T-cell (primary cell): ENCODE results near the gene GSE1. TPM values are rescaled to one million over a fixed set of nuclear protein-coding genes. Genes with fewer than 3 reads are reported as not detected.

Experiments
- ATAC-seq, 4 experiments: fragments of 200-7000 bp in 3 of 4; fragments of 150-1000 bp in 1 of 4; cut with Tn5 transposase; replicated peaks in 1 of 4; 1 replicate in 3 of 4; 2 replicates in 1 of 4; pipeline ENCODE4 v1.10.0; 2021; ENCODE audit warnings: moderate library complexity in 3 of 4, mild to moderate bottlenecking in 2 of 4, moderate number of reproducible peaks in 1 of 4
- CTCF ChIA-PET, 2 donors: fragments of 300-600 bp; sonication (Branson Sonifier 250); formaldehyde crosslinking; loops; one replicate each; lab custom pipeline; 2022; ENCODE audit warnings: antibody characterized with exemption in 2 of 2; lab: Charles Lee
- POLR2A ChIA-PET, 2 donors: fragments of 300-600 bp; sonication (Branson Sonifier 250); formaldehyde crosslinking; loops; one replicate each; lab custom pipeline; 2022; ENCODE audit warnings: antibody characterized with exemption in 2 of 2; lab: Charles Lee
- DNase-seq, 35 experiments: peaks; one replicate each; pipeline versions ENCODE4 v3.0.0 to v3.0.0-alpha.2; 2013 to 2023
- H3K27ac ChIP-seq: one replicate; pipeline ENCODE4 v1.5.1; 2013; ENCODE audit warnings: low read length
- H3K27me3 ChIP-seq, 2 experiments: replicated peaks in 1 of 2; 1 replicate in 1 of 2; 2 replicates in 1 of 2; pipeline versions ENCODE4 v1.6.1 to v1.7.0; 2013; ENCODE audit warnings: low read length in 1 of 2, mixed read lengths in 1 of 2; ENCODE audit not compliant: control insufficient read depth in 2 of 2, insufficient read depth in 2 of 2; ENCODE audit errors: extremely low read depth in 1 of 2
- H3K36me3 ChIP-seq, 2 donors: 1 replicate in 1 of 2; 2 replicates in 1 of 2; pipeline versions ENCODE4 v1.6.1 to v1.7.0; 2013; ENCODE audit warnings: low read length in 1 of 2; ENCODE audit not compliant: control insufficient read depth in 2 of 2, insufficient read depth in 1 of 2; ENCODE audit errors: extremely low read depth in 1 of 2
- H3K4me1 ChIP-seq, 2 experiments: 1 replicate in 1 of 2; 2 replicates in 1 of 2; pipeline versions ENCODE4 v1.6.1 to v1.7.0; 2013; ENCODE audit warnings: low read length in 2 of 2, mixed read lengths in 1 of 2; ENCODE audit not compliant: insufficient read depth in 2 of 2, control insufficient read depth in 1 of 2; ENCODE audit errors: extremely low read depth in 1 of 2
- H3K4me3 ChIP-seq, 2 donors: 1 replicate in 1 of 2; 2 replicates in 1 of 2; pipeline versions ENCODE4 v1.5.1 to v1.7.0; 2013; ENCODE audit warnings: mild to moderate bottlenecking in 2 of 2, low read length in 1 of 2, moderate library complexity in 1 of 2; ENCODE audit not compliant: control insufficient read depth in 1 of 2; ENCODE audit errors: extremely low read depth in 1 of 2
- H3K9me3 ChIP-seq: 2 replicates; pipeline ENCODE4 v1.7.0; 2013
- H3K27ac Mint-ChIP-seq, 2 donors: one replicate each; pipeline ENCODE4 v1.8.0; 2020 to 2021; ENCODE audit warnings: mild to moderate bottlenecking in 2 of 2, mixed read lengths in 2 of 2
- H3K27me3 Mint-ChIP-seq, 2 donors: one replicate each; pipeline ENCODE4 v1.8.0; 2021 to 2022; ENCODE audit warnings: mixed read lengths in 2 of 2
- H3K36me3 Mint-ChIP-seq: one replicate; pipeline ENCODE4 v1.8.0; 2021; ENCODE audit warnings: mixed read lengths
- H3K4me1 Mint-ChIP-seq, 3 donors: one replicate each; pipeline ENCODE4 v1.8.0; 2020 to 2022; ENCODE audit warnings: mixed read lengths in 3 of 3, mild to moderate bottlenecking in 1 of 3
- H3K4me3 Mint-ChIP-seq, 3 donors: one replicate each; pipeline ENCODE4 v1.8.0; 2020 to 2022; ENCODE audit warnings: mild to moderate bottlenecking in 3 of 3, mixed read lengths in 3 of 3, moderate library complexity in 3 of 3
- H3K9me3 Mint-ChIP-seq, 3 donors: one replicate each; pipeline ENCODE4 v1.8.0; 2020 to 2022; ENCODE audit warnings: mixed read lengths in 3 of 3
- WGBS: methylation state at CpG from one replicate; pipeline ENCODE4 v1.1.5; 2013; ENCODE audit warnings: missing lambda C conversion rate; ENCODE audit not compliant: insufficient coverage; 5-methylcytosine and 5-hydroxymethylcytosine counted together
- total RNA-seq, 35 experiments: library from RNA in 6 of 35; stranded (reverse) in 6 of 35; fragments of 120-200 nt in 1 of 35; gene quantifications; one replicate each; pipeline versions ENCODE4 v1.2.1 to v1.2.4 and lab custom pipeline; 2013 to 2026

The GSE1 gene
- 10 to 100 TPM; 29.1 to 61.7 (median 37.4) TPM for total RNA-seq
- 31.5 TPM for total RNA-seq (2013)
- total RNA-seq (lab: John Stamatoyannopoulos, UW): 6.4 to 60.9 (median 38.0) reads per million in 29 experiments

- H3K27me3 ChIP-seq: peaks cover 0 to 37% of the 10 kb centered on the region in 2 experiments
- H3K4me1 Mint-ChIP-seq: peaks cover 35 to 57% (median 44%) of the 10 kb centered on the region in 3 donors
- H3K27ac ChIP-seq: peak within 1 kb of the TSS; percentile 2
- H3K4me3 ChIP-seq: peak within 1 kb of the TSS; percentile 58 to 67
- WGBS: 0% methylated on average over 64 of the region's 81 CpGs
- H3K9me3 Mint-ChIP-seq: no peaks in the 10 kb centered on the region
- ChIA-PET CTCF (interaction anchor here (0.6 to 2.4 kb wide), 3 partner anchors 50 to 245 kb away, joined by 3 to 7 read pairs (median 3); no protein-coding TSS in a partner anchor), POLR2A (interaction anchor here in 1 of 2 donors (0.6 to 0.7 kb wide), 2 partner anchors 53 to 157 kb away, joined by 3 read pairs; no protein-coding TSS in a partner anchor)
- peaks cover 0 to 3% of the 10 kb centered on the region in 2 donors for H3K36me3 ChIP-seq
- peaks cover 0 to 5% of the 10 kb centered on the region in 2 donors for H3K27me3 Mint-ChIP-seq
- H3K4me1 ChIP-seq: peaks cover 24 to 83% of the 10 kb centered on the region in 2 experiments
- peaks cover 3% of the 10 kb centered on the region for H3K36me3 Mint-ChIP-seq
- peak within 1 kb of the TSS in 1 of 2 donors; percentile 16 for H3K27ac Mint-ChIP-seq
- peak in 34 of 35 experiments; percentile 24 to 72 (median 47) for DNase-seq
- H3K4me3 Mint-ChIP-seq: peak within 1 kb of the TSS; percentile 66 to 78 (median 72)
- peak; percentile 26 to 41 (median 32) for ATAC-seq
- H3K9me3 ChIP-seq: no peaks in the 10 kb centered on the region
Measured at GRCh38 chr16:85612801-85613603, at the start of gene GSE1. GSE1 (plus strand) TSS chr16:85613322; CDS start chr16:85613392, 70 bp downstream.

GRCh38 chr16:85563515-85564276, 49.4 kb upstream of the GSE1 start:
- Histone ChIP-seq H3K4me1 (peaks cover 0 to 79% of the 10 kb centered on the region in 2 experiments), H3K9me3 (no peaks in the 10 kb centered on the region), H3K36me3 (no peaks in the 10 kb centered on the region), H3K27me3 (no peaks in the 10 kb centered on the region), H3K27ac (no peak overlapping the region), H3K4me3 (no peak overlapping the region)
- Mint-ChIP-seq H3K9me3 (no peaks in the 10 kb centered on the region), H3K27me3 (no peaks in the 10 kb centered on the region), H3K4me1 (peaks cover 37 to 61% (median 42%) of the 10 kb centered on the region in 3 donors), H3K36me3 (peaks cover 2% of the 10 kb centered on the region), H3K27ac (peak overlapping the region; percentile 79 to 81), H3K4me3 (no peak overlapping the region)
- ChIA-PET CTCF (interaction anchor here in 1 of 2 donors (1.3 kb wide), 1 partner anchor 53 kb away, joined by 3 read pairs; no protein-coding TSS in a partner anchor), POLR2A (interaction anchor here in 1 of 2 donors (0.6 kb wide), 1 partner anchor 10 kb away, joined by 19 read pairs; no protein-coding TSS in a partner anchor)
- DNase-seq: no peak
- ATAC-seq: no peak
- WGBS: 92% methylated on average over 16 of the region's 19 CpGs

- H3K36me3 ChIP-seq: no peaks in the 10 kb centered on the region
- ChIA-PET POLR2A (no interaction called here), CTCF (interaction anchor here in 1 of 2 donors (1.3 kb wide), 1 partner anchor 52 kb away, joined by 3 read pairs; no protein-coding TSS in a partner anchor)
- peaks cover 2% of the 10 kb centered on the region for H3K36me3 Mint-ChIP-seq
- H3K4me3 ChIP-seq: no peak overlapping the region
- H3K27ac ChIP-seq: no peak overlapping the region
- H3K9me3 Mint-ChIP-seq: no peaks in the 10 kb centered on the region
- no peaks in the 10 kb centered on the region for H3K27me3 Mint-ChIP-seq
- H3K27me3 ChIP-seq: no peaks in the 10 kb centered on the region
- DNase-seq: peak in 3 of 35 experiments; percentile 41 to 59 (median 45)
- 78% methylated on average over 13 of the region's 16 CpGs for WGBS
- H3K27ac Mint-ChIP-seq: peak overlapping the region; percentile 79 to 81
- H3K9me3 ChIP-seq: no peaks in the 10 kb centered on the region
- peaks cover 0 to 79% of the 10 kb centered on the region in 2 experiments for H3K4me1 ChIP-seq
- H3K4me3 Mint-ChIP-seq: no peak overlapping the region
- H3K4me1 Mint-ChIP-seq: peaks cover 39 to 63% (median 49%) of the 10 kb centered on the region in 3 donors
- ATAC-seq: peak in 2 of 4 experiments; percentile 31 to 32
Measured at GRCh38 chr16:85564277-85565051, 48.7 kb upstream of the GSE1 start.

GRCh38 chr16:85565340-85565739, 47.8 kb upstream of the GSE1 start:
- H3K27ac Mint-ChIP-seq: no peak overlapping the region
- POLR2A ChIA-PET: no interaction called here
- CTCF ChIA-PET: no interaction called here

GRCh38 chr16:85565801-85566526, 47.2 kb upstream of the GSE1 start:
- H3K4me1 ChIP-seq: peaks cover 5 to 88% of the 10 kb centered on the region in 2 experiments
- no peaks in the 10 kb centered on the region for H3K36me3 Mint-ChIP-seq
- no peak overlapping the region for H3K4me3 Mint-ChIP-seq
- ATAC-seq (no peak), DNase-seq (no peak)
- 96% methylated on average over 20 of the region's 23 CpGs for WGBS
- H3K27ac Mint-ChIP-seq: peak overlapping the region; percentile 39 to 52
- H3K9me3 Mint-ChIP-seq: no peaks in the 10 kb centered on the region
- no peak overlapping the region for H3K27ac ChIP-seq
- ChIA-PET POLR2A (interaction anchor here in 1 of 2 donors (0.7 kb wide), 1 partner anchor 9 kb away, joined by 3 read pairs; no protein-coding TSS in a partner anchor), CTCF (no interaction called here)
- H3K4me1 Mint-ChIP-seq: peaks cover 48 to 70% (median 58%) of the 10 kb centered on the region in 3 donors
- H3K27me3 Mint-ChIP-seq: no peaks in the 10 kb centered on the region
- H3K9me3 ChIP-seq: no peaks in the 10 kb centered on the region
- no peak overlapping the region for H3K4me3 ChIP-seq
- H3K27me3 ChIP-seq: no peaks in the 10 kb centered on the region
- H3K36me3 ChIP-seq: no peaks in the 10 kb centered on the region

More at GRCh38 chr16:85565340-85565739, 47.8 kb upstream of the GSE1 start:
- Histone ChIP-seq H3K4me1 (peaks cover 1 to 85% of the 10 kb centered on the region in 2 experiments), H3K36me3 (no peaks in the 10 kb centered on the region), H3K27ac (no peak overlapping the region), H3K4me3 (no peak overlapping the region), H3K27me3 (no peaks in the 10 kb centered on the region), H3K9me3 (no peaks in the 10 kb centered on the region)
- Mint-ChIP-seq H3K4me1 (peaks cover 47 to 68% (median 54%) of the 10 kb centered on the region in 3 donors), H3K36me3 (peaks cover 1% of the 10 kb centered on the region), H3K4me3 (no peak overlapping the region), H3K27me3 (no peaks in the 10 kb centered on the region), H3K9me3 (no peaks in the 10 kb centered on the region)
- no peak for ATAC-seq
- 94% methylated on average over 5 of the region's 9 CpGs for WGBS
- DNase-seq: no peak
